ENCODE results near the gene WHRN. TPM values are rescaled to one million over a fixed set of nuclear protein-coding genes. Genes with fewer than 3 reads are reported as not detected.

WHRN gene
- polyA plus RNA-seq, 1 donor from 2014 or later, result 2.5 TPM

- no peak overlapping the region for H3K4me3 ChIP-seq (ENCODE audit: low read length)
- H3K36me3 ChIP-seq (ENCODE audit: insufficient read depth, low read length), result no peaks in the 10 kb centered on the region
- no peak overlapping the region for H3K27ac ChIP-seq (ENCODE audit: low read length)
- no peaks in the 10 kb centered on the region for H3K9me3 ChIP-seq (ENCODE audit: low read length)
- H3K9ac ChIP-seq (ENCODE audit: low read length), result no peak overlapping the region
- H3F3A ChIP-seq (ENCODE audit: insufficient read depth, low read length, poor library complexity, severe bottlenecking), result no peaks in the 10 kb centered on the region
- H2AFZ ChIP-seq (ENCODE audit: low read depth, low read length), result no peak overlapping the region
- TF ChIP-seq, protein P1, sequence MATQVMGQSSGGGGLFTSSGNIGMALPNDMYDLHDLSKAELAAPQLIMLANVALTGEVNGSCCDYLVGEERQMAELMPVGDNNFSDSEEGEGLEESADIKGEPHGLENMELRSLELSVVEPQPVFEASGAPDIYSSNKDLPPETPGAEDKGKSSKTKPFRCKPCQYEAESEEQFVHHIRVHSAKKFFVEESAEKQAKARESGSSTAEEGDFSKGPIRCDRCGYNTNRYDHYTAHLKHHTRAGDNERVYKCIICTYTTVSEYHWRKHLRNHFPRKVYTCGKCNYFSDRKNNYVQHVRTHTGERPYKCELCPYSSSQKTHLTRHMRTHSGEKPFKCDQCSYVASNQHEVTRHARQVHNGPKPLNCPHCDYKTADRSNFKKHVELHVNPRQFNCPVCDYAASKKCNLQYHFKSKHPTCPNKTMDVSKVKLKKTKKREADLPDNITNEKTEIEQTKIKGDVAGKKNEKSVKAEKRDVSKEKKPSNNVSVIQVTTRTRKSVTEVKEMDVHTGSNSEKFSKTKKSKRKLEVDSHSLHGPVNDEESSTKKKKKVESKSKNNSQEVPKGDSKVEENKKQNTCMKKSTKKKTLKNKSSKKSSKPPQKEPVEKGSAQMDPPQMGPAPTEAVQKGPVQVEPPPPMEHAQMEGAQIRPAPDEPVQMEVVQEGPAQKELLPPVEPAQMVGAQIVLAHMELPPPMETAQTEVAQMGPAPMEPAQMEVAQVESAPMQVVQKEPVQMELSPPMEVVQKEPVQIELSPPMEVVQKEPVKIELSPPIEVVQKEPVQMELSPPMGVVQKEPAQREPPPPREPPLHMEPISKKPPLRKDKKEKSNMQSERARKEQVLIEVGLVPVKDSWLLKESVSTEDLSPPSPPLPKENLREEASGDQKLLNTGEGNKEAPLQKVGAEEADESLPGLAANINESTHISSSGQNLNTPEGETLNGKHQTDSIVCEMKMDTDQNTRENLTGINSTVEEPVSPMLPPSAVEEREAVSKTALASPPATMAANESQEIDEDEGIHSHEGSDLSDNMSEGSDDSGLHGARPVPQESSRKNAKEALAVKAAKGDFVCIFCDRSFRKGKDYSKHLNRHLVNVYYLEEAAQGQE (IDR thresholded peaks at IDR 0.05; ENCODE audit: borderline replicate concordance), result no peak
- TF ChIP-seq RAD21 (conservative IDR thresholded peaks at IDR 0.05) (no peak), TAF1 (IDR thresholded peaks at IDR 0.05; ENCODE audit: low read depth) (no peak), EP300 (conservative IDR thresholded peaks at IDR 0.05; ENCODE audit: poor library complexity, severe bottlenecking) (no peak), MXI1 (conservative IDR thresholded peaks at IDR 0.05; ENCODE audit: poor library complexity, severe bottlenecking) (no peak), POLR2AphosphoS5 (IDR thresholded peaks at IDR 0.05) (no peak), SMC3 (conservative IDR thresholded peaks at IDR 0.05; ENCODE audit: poor library complexity) (no peak), EZH2 (IDR thresholded peaks at IDR 0.05; ENCODE audit: borderline replicate concordance, insufficient read depth, low read length, poor library complexity, severe bottlenecking) (no peak)
- no peak overlapping the region for H3K4me2 ChIP-seq (ENCODE audit: low read length)
- no peaks in the 10 kb centered on the region for H3K27me3 ChIP-seq (ENCODE audit: insufficient read depth, low read depth, low read length)
- no peaks in the 10 kb centered on the region for H4K20me1 ChIP-seq (ENCODE audit: insufficient read depth)
- no peaks in the 10 kb centered on the region for H3K79me2 ChIP-seq (replicated peaks; ENCODE audit: insufficient read depth, low read length)
- H3K9me2 ChIP-seq (ENCODE audit: insufficient read depth, low read length), result no peaks in the 10 kb centered on the region
These were observed 74.8 kb downstream of the WHRN start for GRCh38 chr9:114430457-114430856.

GRCh38 chr9:114429488-114429887 lies 75.8 kb downstream of the WHRN start:
- no peaks in the 10 kb centered on the region for H3K9me3 ChIP-seq (ENCODE audit: low read length)
- no peak overlapping the region for H3K4me2 ChIP-seq (ENCODE audit: low read length)
- H3K4me3 ChIP-seq (ENCODE audit: low read length), result no peak overlapping the region
- no peak overlapping the region for H2AFZ ChIP-seq (ENCODE audit: low read depth, low read length)
- no peaks in the 10 kb centered on the region for H3K27me3 ChIP-seq (ENCODE audit: insufficient read depth, low read depth, low read length)
- no peaks in the 10 kb centered on the region for H3K79me2 ChIP-seq (replicated peaks; ENCODE audit: insufficient read depth, low read length)
- H3F3A ChIP-seq (ENCODE audit: insufficient read depth, low read length, poor library complexity, severe bottlenecking), result no peaks in the 10 kb centered on the region
- no peaks in the 10 kb centered on the region for H3K36me3 ChIP-seq (ENCODE audit: insufficient read depth, low read length)
- no peaks in the 10 kb centered on the region for H3K9me2 ChIP-seq (ENCODE audit: insufficient read depth, low read length)
- H4K20me1 ChIP-seq (ENCODE audit: insufficient read depth), result no peaks in the 10 kb centered on the region
- TF ChIP-seq EZH2 (IDR thresholded peaks at IDR 0.05; ENCODE audit: borderline replicate concordance, insufficient read depth, low read length, poor library complexity, severe bottlenecking) (no peak), EP300 (conservative IDR thresholded peaks at IDR 0.05; ENCODE audit: poor library complexity, severe bottlenecking) (no peak)
- H3K27ac ChIP-seq (ENCODE audit: low read length), result no peak overlapping the region
- no peak overlapping the region for H3K9ac ChIP-seq (ENCODE audit: low read length)

DNA sequence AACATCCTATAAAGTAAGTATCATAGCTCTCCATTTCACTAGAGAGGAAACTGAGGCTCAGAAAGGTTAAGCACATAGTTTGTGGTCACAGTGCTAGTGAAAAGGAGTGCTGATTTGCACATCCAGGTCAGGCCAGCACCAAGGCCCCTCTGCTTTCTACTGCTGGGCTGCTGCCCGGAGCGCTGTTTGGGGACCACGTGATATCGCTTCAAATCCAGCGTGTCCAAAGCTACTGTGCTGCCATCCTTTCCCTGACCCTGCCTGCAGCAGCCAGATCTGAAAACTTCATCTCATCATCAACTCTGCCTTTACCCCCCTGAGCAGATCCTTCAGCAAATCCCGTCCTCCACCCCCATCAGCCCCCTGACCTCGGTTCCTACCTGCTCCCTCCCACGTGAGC lies 76.8 kb downstream of the WHRN start:
- Histone ChIP-seq H3K9ac (ENCODE audit: low read length) (no peak overlapping the region), H4K20me1 (ENCODE audit: insufficient read depth) (no peaks in the 10 kb centered on the region)

More for the DNA sequence above, 76.8 kb downstream of the WHRN start:
- Histone ChIP-seq H3K27me3 (ENCODE audit: insufficient read depth, low read depth, low read length) (no peaks in the 10 kb centered on the region), H3K4me3 (ENCODE audit: low read length) (no peak overlapping the region), H3K36me3 (ENCODE audit: insufficient read depth, low read length) (no peaks in the 10 kb centered on the region), H3F3A (ENCODE audit: insufficient read depth, low read length, poor library complexity, severe bottlenecking) (no peaks in the 10 kb centered on the region), H3K79me2 (replicated peaks; ENCODE audit: insufficient read depth, low read length) (no peaks in the 10 kb centered on the region), H2AFZ (ENCODE audit: low read depth, low read length) (no peak overlapping the region), H3K9me2 (ENCODE audit: insufficient read depth, low read length) (no peaks in the 10 kb centered on the region), H3K27ac (ENCODE audit: low read length) (no peak overlapping the region), H3K4me2 (ENCODE audit: low read length) (no peak overlapping the region), H3K9me3 (ENCODE audit: low read length) (no peaks in the 10 kb centered on the region)
- no peak for TF ChIP-seq SMC3 (conservative IDR thresholded peaks at IDR 0.05; ENCODE audit: poor library complexity)
- no peak for TF ChIP-seq MXI1 (conservative IDR thresholded peaks at IDR 0.05; ENCODE audit: poor library complexity, severe bottlenecking)
- TF ChIP-seq, protein P1 (IDR thresholded peaks at IDR 0.05; ENCODE audit: borderline replicate concordance), result no peak
- TF ChIP-seq CTCF (IDR thresholded peaks at IDR 0.05; ENCODE audit: poor library complexity, severe bottlenecking), result no peak

Data from neural cell (in vitro differentiated cells).